GM18505 (cell line): ENCODE measurements around the gene THBD.

Source experiments
- ATAC-seq: cut with Tn5 transposase; IDR thresholded peaks from one replicate; pipeline ENCODE4 v1.9.1; 2021; ENCODE audit not compliant: unreplicated experiment
- POLR2A ChIP-seq: IDR thresholded peaks from 4 replicates; pipeline ENCODE4 v1.6.1; 2011; ENCODE audit warnings: borderline replicate concordance; ENCODE audit not compliant: insufficient read depth, insufficient read length; ENCODE audit errors: extremely low read depth

Gene THBD

GRCh38 chr20:23000232-23000947 is 49.1 kb downstream of the THBD start:
- no peak for ATAC-seq
- no peak for TF ChIP-seq POLR2A

GRCh38 chr20:22999756-23000155 is 49.7 kb downstream of the THBD start:
- ATAC-seq: no peak
- TF ChIP-seq POLR2A: no peak

- no peak for ATAC-seq
- no peak for TF ChIP-seq POLR2A
Measured at GRCh38 chr20:22998476-22998875, 51.0 kb downstream of the THBD start.

GRCh38 chr20:22995923-22996322 is 53.5 kb downstream of the THBD start:
- no peak for TF ChIP-seq POLR2A

More at GRCh38 chr20:22995923-22996322, 53.5 kb downstream of the THBD start:
- no peak for ATAC-seq
